Right lobe of liver (tissue), 4 donors: ENCODE results near the gene ZCCHC10.

Experiments used
- CTCF ChIP-seq, 4 donors: fragments of 200-600 bp in 3 of 4; fragments of 450-650 bp in 1 of 4; IDR thresholded peaks; one replicate each; pipeline versions ENCODE4 v1.5.1 to v1.8.0; 2016 to 2022; ENCODE audit warnings: antibody characterized with exemption in 4 of 4, mild to moderate bottlenecking in 2 of 4
- POLR2A ChIP-seq: fragments of 450-650 bp; IDR thresholded peaks from one replicate; pipeline ENCODE4 v1.6.1; 2017; ENCODE audit warnings: antibody characterized with exemption, mild to moderate bottlenecking
- donor health status: DM: no; HTN: no; CAD: no.
- donor health status: DM: no; HTN: no; CAD: no.
- donor health status: DM: no; HTN: yes; CAD: no.

GRCh38 chr5:133050521-133050920 is 24.2 kb upstream of the ZCCHC10 start:
- TF ChIP-seq CTCF (IDR thresholded peaks at IDR 0.05) (no peak), POLR2A (no peak)
